GM10847 (cell line): ENCODE measurements around the gene FGFBP2.

Experiments used
- POLR2A ChIP-seq: IDR thresholded peaks from 2 replicates; pipeline ENCODE4 v1.6.1; 2011; ENCODE audit not compliant: insufficient read length; ENCODE audit errors: extremely low read depth

Gene FGFBP2

GRCh38 chr4:15948826-15949225 lies 14.1 kb downstream of the FGFBP2 start:
- TF ChIP-seq POLR2A, result no peak

GRCh38 chr4:15947684-15948083 lies 15.3 kb downstream of the FGFBP2 start:
- no peak for TF ChIP-seq POLR2A

- no peak for TF ChIP-seq POLR2A
Observed at GRCh38 chr4:15945516-15945915, 17.5 kb downstream of the FGFBP2 start.

GRCh38 chr4:15944895-15945294 lies 18.1 kb downstream of the FGFBP2 start:
- no peak for TF ChIP-seq POLR2A

- no peak for TF ChIP-seq POLR2A
Observed at GRCh38 chr4:15942283-15942682, 20.7 kb downstream of the FGFBP2 start.

GRCh38 chr4:15938640-15939039 lies 24.3 kb downstream of the FGFBP2 start, which contains the start of gene FGFBP1:
Gene FGFBP1, minus strand, starts transcription at chr4:15938740. Its CDS starts 2,108 bp downstream, at chr4:15936632.
- no peak for TF ChIP-seq POLR2A

- no peak for TF ChIP-seq POLR2A
Observed at GRCh38 chr4:15938182-15938581, 24.8 kb downstream of the FGFBP2 start.

- no peak for TF ChIP-seq POLR2A
Observed at GRCh38 chr4:15936495-15936894, 26.5 kb downstream of the FGFBP2 start.

- TF ChIP-seq POLR2A, result no peak
Observed at GRCh38 chr4:15935504-15936402, 27.2 kb downstream of the FGFBP2 start.

GRCh38 chr4:15934259-15934658 lies 28.7 kb downstream of the FGFBP2 start:
- no peak for TF ChIP-seq POLR2A

GRCh38 chr4:15931451-15932210 lies 31.3 kb downstream of the FGFBP2 start:
- TF ChIP-seq POLR2A, result no peak

GRCh38 chr4:15930314-15930713 lies 32.7 kb downstream of the FGFBP2 start:
- TF ChIP-seq POLR2A, result no peak

GRCh38 chr4:15929540-15929939 lies 33.4 kb downstream of the FGFBP2 start:
- TF ChIP-seq POLR2A, result no peak

GRCh38 chr4:15928883-15929282 lies 34.1 kb downstream of the FGFBP2 start:
- TF ChIP-seq POLR2A, result no peak

GRCh38 chr4:15926486-15926885 lies 36.5 kb downstream of the FGFBP2 start:
- TF ChIP-seq POLR2A, result no peak

GRCh38 chr4:15925830-15926229 lies 37.1 kb downstream of the FGFBP2 start:
- TF ChIP-seq POLR2A, result no peak

GRCh38 chr4:15921592-15921932 lies 41.4 kb downstream of the FGFBP2 start:
- no peak for TF ChIP-seq POLR2A
